Gastroesophageal sphincter (tissue), 3 donors: Measurements from ENCODE around the gene ACAT2.

ENCODE experiments used
- CTCF ChIP-seq, 4 experiments: fragments of 200-600 bp in 2 of 4; fragments of 450-650 bp in 2 of 4; sonication (generic) in 1 of 4; IDR thresholded peaks; one replicate each; pipeline ENCODE4 v1.5.1; 2017 to 2019; ENCODE audit warnings: antibody characterized with exemption in 4 of 4, mild to moderate bottlenecking in 2 of 4, moderate library complexity in 2 of 4
- EP300 ChIP-seq: sonication (generic); formaldehyde crosslinking; IDR thresholded peaks from one replicate; pipeline ENCODE4 v1.6.1; 2017; ENCODE audit warnings: antibody characterized with exemption, mild to moderate bottlenecking
- POLR2AphosphoS5 ChIP-seq: sonication (generic); formaldehyde crosslinking; IDR thresholded peaks from one replicate; pipeline ENCODE4 v1.6.1; 2017; ENCODE audit warnings: antibody characterized with exemption

- TF ChIP-seq EP300 (no peak), CTCF (IDR thresholded peaks at IDR 0.05) (no peak), POLR2AphosphoS5 (no peak)
Observed at GRCh38 chr6:159828074-159828473, 66.2 kb downstream of the ACAT2 start.
